GM23338 (cell line): Measurements from ENCODE around the gene ENTPD6. TPM values are rescaled to one million over a fixed set of nuclear protein-coding genes. Genes with fewer than 3 reads are reported as not detected.

ENCODE experiments used
- ATAC-seq: fragments of 200-7000 bp; cut with Tn5 transposase; 3 replicates; pipeline ENCODE4 v1.9.1; 2020
- DNase-seq: peaks from one replicate; pipeline ENCODE4 v3.0.0-alpha.2; 2015; ENCODE audit warnings: low spot score
- H2AFZ ChIP-seq: fragments of 200-600 bp; sonication (generic); 2 replicates; pipeline ENCODE4 v1.8.0; 2016; ENCODE audit warnings: antibody characterized with exemption, mild to moderate bottlenecking, moderate library complexity
- H3F3A ChIP-seq: fragments of 200-600 bp; sonication (generic); replicated peaks from 2 replicates; pipeline ENCODE4 v1.8.0; 2017; ENCODE audit warnings: antibody characterized with exemption, mixed run types, low read depth
- H3K27ac ChIP-seq: fragments of 200-600 bp; sonication (generic); 2 replicates; pipeline ENCODE4 v1.6.1; 2016; ENCODE audit warnings: low read depth
- H3K27me3 ChIP-seq: fragments of 200-600 bp; sonication (generic); 2 replicates; pipeline ENCODE4 v1.8.0; 2016; ENCODE audit warnings: mild to moderate bottlenecking, mixed run types, moderate library complexity; ENCODE audit not compliant: insufficient read depth
- H3K36me3 ChIP-seq: fragments of 200-600 bp; sonication (generic); 2 replicates; pipeline ENCODE4 v1.8.0; 2016; ENCODE audit warnings: mild to moderate bottlenecking; ENCODE audit not compliant: insufficient read depth
- H3K4me1 ChIP-seq: fragments of 200-600 bp; sonication (generic); 2 replicates; pipeline ENCODE4 v1.8.0; 2016; ENCODE audit warnings: mild to moderate bottlenecking, moderate library complexity; ENCODE audit not compliant: insufficient read depth
- H3K4me2 ChIP-seq: fragments of 200-600 bp; sonication (generic); 2 replicates; pipeline ENCODE4 v1.7.1; 2017; ENCODE audit warnings: mixed run types
- H3K4me3 ChIP-seq: fragments of 200-600 bp; sonication (generic); 2 replicates; pipeline ENCODE4 v1.6.1; 2016; ENCODE audit warnings: mixed run types
- H3K79me2 ChIP-seq: fragments of 200-600 bp; sonication (generic); replicated peaks from 2 replicates; pipeline ENCODE4 v1.8.0; 2017; ENCODE audit warnings: mild to moderate bottlenecking; ENCODE audit not compliant: insufficient read depth
- H3K9me2 ChIP-seq: fragments of 200-600 bp; sonication (generic); 2 replicates; pipeline ENCODE4 v1.8.0; 2017; ENCODE audit not compliant: insufficient read depth
- H4K20me1 ChIP-seq: fragments of 200-600 bp; sonication (generic); replicated peaks from 2 replicates; pipeline ENCODE4 v1.8.0; 2017; ENCODE audit warnings: mild to moderate bottlenecking; ENCODE audit not compliant: insufficient read depth
- H3K27ac Mint-ChIP-seq: 2 replicates; pipeline ENCODE4 v1.8.0; 2020; ENCODE audit warnings: inconsistent platforms, mild to moderate bottlenecking, moderate library complexity, mixed read lengths
- H3K27me3 Mint-ChIP-seq: 3 replicates; pipeline ENCODE4 v1.8.0; 2022; ENCODE audit warnings: low read depth, mild to moderate bottlenecking, moderate library complexity, mixed read lengths, inconsistent platforms; ENCODE audit not compliant: insufficient read depth, poor library complexity
- H3K36me3 Mint-ChIP-seq: 3 replicates; pipeline ENCODE4 v1.8.0; 2021; ENCODE audit warnings: low read depth, mild to moderate bottlenecking, inconsistent platforms, moderate library complexity, mixed read lengths
- H3K4me1 Mint-ChIP-seq: 3 replicates; pipeline ENCODE4 v1.8.0; 2020; ENCODE audit warnings: mild to moderate bottlenecking, inconsistent platforms, mixed read lengths
- H3K4me3 Mint-ChIP-seq: 3 replicates; pipeline ENCODE4 v1.8.0; 2021; ENCODE audit warnings: moderate library complexity, mild to moderate bottlenecking, inconsistent platforms, mixed read lengths
- H3K9me3 Mint-ChIP-seq: 3 replicates; pipeline ENCODE4 v1.8.0; 2020; ENCODE audit warnings: moderate library complexity, mild to moderate bottlenecking, inconsistent platforms, mixed read lengths
- CREB1 ChIP-seq: fragments of 250-450 bp; sonication (Bioruptor Pico); IDR thresholded peaks from 2 replicates; pipeline ENCODE4 v1.5.0; 2020; ENCODE audit warnings: low read depth, mild to moderate bottlenecking, moderate library complexity
- CTCF ChIP-seq, 2 experiments: fragments of 200-600 bp in 1 of 2; sonication (generic) in 1 of 2; conservative IDR thresholded peaks; 2 replicates each; pipeline versions ENCODE4 v1.5.1 to v1.6.1; 2016 to 2017; ENCODE audit warnings: antibody characterized with exemption in 2 of 2, low read depth in 2 of 2, mild to moderate bottlenecking in 2 of 2, moderate library complexity in 1 of 2
- ETS1 ChIP-seq: IDR thresholded peaks from 2 replicates; pipeline ENCODE4 v1.6.1; 2016; ENCODE audit warnings: antibody characterized with exemption
- EZH2 ChIP-seq: fragments of 200-600 bp; sonication (generic); IDR thresholded peaks from one replicate; pipeline ENCODE4 v1.8.0; 2017; ENCODE audit warnings: antibody characterized with exemption, mild to moderate bottlenecking, low read depth; ENCODE audit not compliant: unreplicated experiment
- EZH2phosphoT487 ChIP-seq: fragments of 200-600 bp; sonication (generic); IDR thresholded peaks from one replicate; pipeline ENCODE4 v1.8.1; 2018; ENCODE audit warnings: antibody characterized with exemption; ENCODE audit not compliant: unreplicated experiment
- JUNB ChIP-seq: IDR thresholded peaks from one replicate; pipeline ENCODE4 v1.6.1; 2016; ENCODE audit warnings: antibody characterized with exemption; ENCODE audit not compliant: unreplicated experiment
- NANOG ChIP-seq: IDR thresholded peaks from 2 replicates; pipeline ENCODE4 v1.6.1; 2016; ENCODE audit warnings: antibody characterized with exemption, borderline replicate concordance
- POLR2AphosphoS5 ChIP-seq: IDR thresholded peaks from 2 replicates; pipeline ENCODE4 v1.6.1; 2016; ENCODE audit warnings: antibody characterized with exemption, low read depth
- STAT1 ChIP-seq: IDR thresholded peaks from one replicate; pipeline ENCODE4 v1.6.1; 2016; ENCODE audit warnings: antibody characterized with exemption; ENCODE audit not compliant: unreplicated experiment
- ZNF114 ChIP-seq: fragments of 250-450 bp; sonication (Bioruptor Pico); IDR thresholded peaks from 2 replicates; pipeline ENCODE4 v1.5.0; 2020; ENCODE audit warnings: mild to moderate bottlenecking, moderate library complexity
- ZNF331 ChIP-seq: fragments of 250-450 bp; sonication (Bioruptor Pico); IDR thresholded peaks from 2 replicates; pipeline ENCODE4 v1.5.0; 2020; ENCODE audit warnings: low read depth, mild to moderate bottlenecking, moderate library complexity
- polyA plus RNA-seq: library from polyadenylated mRNA; unstranded; fragments of >200 nt; fragmentation: Nextera tagmentation; extraction: Ambion mirVana; gene quantifications from 2 replicates; pipeline ENCODE4 v1.2.1, GENCODE V29; 2016
- total RNA-seq: library from RNA; depleted of rRNA; stranded (reverse); fragments of >200 nt; shearing (Covaris generic); gene quantifications from 2 replicates; pipeline ENCODE4 v1.2.3, GENCODE V29; 2014
- TF ChIP-seq, protein P1 (sequence below): IDR thresholded peaks from one replicate; pipeline ENCODE4 v1.6.1; 2018; ENCODE audit warnings: antibody characterized with exemption; ENCODE audit not compliant: unreplicated experiment
- TF ChIP-seq, protein P2 (sequence below): fragments of 250-450 bp; sonication (Bioruptor Pico); IDR thresholded peaks from 2 replicates; pipeline ENCODE4 v1.5.0; 2020; ENCODE audit warnings: mild to moderate bottlenecking, moderate library complexity

ENTPD6 gene
- total and polyA plus RNA-seq, 2 experiments from 2014 or later: 19.3 to 45.9 TPM

- H3K36me3 ChIP-seq: no peaks in the 10 kb centered on the region
- Mint-ChIP-seq H3K4me3 (no peak overlapping the region), H3K27me3 (peaks cover 3% of the 10 kb centered on the region), H3K27ac (no peak overlapping the region), H3K9me3 (no peaks in the 10 kb centered on the region), H3K4me1 (no peaks in the 10 kb centered on the region), H3K36me3 (no peaks in the 10 kb centered on the region)
- no peaks in the 10 kb centered on the region for H3F3A ChIP-seq
- no peaks in the 10 kb centered on the region for H3K4me1 ChIP-seq
- no peaks in the 10 kb centered on the region for H4K20me1 ChIP-seq
- no peak overlapping the region for H3K27ac ChIP-seq
- no peak overlapping the region for H3K4me3 ChIP-seq
- H3K27me3 ChIP-seq: no peaks in the 10 kb centered on the region
- no peaks in the 10 kb centered on the region for H3K79me2 ChIP-seq
- H3K4me2 ChIP-seq: no peak overlapping the region
- peaks cover 5% of the 10 kb centered on the region; the same call in 1 of the 2 replicates for H3K9me2 ChIP-seq
- ATAC-seq (no peak), DNase-seq (no peak)
- no peak for TF ChIP-seq ZNF331
- no peak for TF ChIP-seq CTCF (conservative IDR thresholded peaks at IDR 0.05; ENCODE audit: low read depth in 2 of 2)
- no peak for TF ChIP-seq EZH2
- TF ChIP-seq, protein P1, sequence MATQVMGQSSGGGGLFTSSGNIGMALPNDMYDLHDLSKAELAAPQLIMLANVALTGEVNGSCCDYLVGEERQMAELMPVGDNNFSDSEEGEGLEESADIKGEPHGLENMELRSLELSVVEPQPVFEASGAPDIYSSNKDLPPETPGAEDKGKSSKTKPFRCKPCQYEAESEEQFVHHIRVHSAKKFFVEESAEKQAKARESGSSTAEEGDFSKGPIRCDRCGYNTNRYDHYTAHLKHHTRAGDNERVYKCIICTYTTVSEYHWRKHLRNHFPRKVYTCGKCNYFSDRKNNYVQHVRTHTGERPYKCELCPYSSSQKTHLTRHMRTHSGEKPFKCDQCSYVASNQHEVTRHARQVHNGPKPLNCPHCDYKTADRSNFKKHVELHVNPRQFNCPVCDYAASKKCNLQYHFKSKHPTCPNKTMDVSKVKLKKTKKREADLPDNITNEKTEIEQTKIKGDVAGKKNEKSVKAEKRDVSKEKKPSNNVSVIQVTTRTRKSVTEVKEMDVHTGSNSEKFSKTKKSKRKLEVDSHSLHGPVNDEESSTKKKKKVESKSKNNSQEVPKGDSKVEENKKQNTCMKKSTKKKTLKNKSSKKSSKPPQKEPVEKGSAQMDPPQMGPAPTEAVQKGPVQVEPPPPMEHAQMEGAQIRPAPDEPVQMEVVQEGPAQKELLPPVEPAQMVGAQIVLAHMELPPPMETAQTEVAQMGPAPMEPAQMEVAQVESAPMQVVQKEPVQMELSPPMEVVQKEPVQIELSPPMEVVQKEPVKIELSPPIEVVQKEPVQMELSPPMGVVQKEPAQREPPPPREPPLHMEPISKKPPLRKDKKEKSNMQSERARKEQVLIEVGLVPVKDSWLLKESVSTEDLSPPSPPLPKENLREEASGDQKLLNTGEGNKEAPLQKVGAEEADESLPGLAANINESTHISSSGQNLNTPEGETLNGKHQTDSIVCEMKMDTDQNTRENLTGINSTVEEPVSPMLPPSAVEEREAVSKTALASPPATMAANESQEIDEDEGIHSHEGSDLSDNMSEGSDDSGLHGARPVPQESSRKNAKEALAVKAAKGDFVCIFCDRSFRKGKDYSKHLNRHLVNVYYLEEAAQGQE: no peak
- TF ChIP-seq POLR2AphosphoS5: no peak
- no peak for TF ChIP-seq ETS1
- TF ChIP-seq JUNB: no peak
- TF ChIP-seq ZNF114 (CRISPR knock-in tag): no peak
- no peak for TF ChIP-seq CREB1 (CRISPR knock-in tag)
- TF ChIP-seq STAT1: no peak
- no peak for TF ChIP-seq NANOG
- TF ChIP-seq, protein P2, sequence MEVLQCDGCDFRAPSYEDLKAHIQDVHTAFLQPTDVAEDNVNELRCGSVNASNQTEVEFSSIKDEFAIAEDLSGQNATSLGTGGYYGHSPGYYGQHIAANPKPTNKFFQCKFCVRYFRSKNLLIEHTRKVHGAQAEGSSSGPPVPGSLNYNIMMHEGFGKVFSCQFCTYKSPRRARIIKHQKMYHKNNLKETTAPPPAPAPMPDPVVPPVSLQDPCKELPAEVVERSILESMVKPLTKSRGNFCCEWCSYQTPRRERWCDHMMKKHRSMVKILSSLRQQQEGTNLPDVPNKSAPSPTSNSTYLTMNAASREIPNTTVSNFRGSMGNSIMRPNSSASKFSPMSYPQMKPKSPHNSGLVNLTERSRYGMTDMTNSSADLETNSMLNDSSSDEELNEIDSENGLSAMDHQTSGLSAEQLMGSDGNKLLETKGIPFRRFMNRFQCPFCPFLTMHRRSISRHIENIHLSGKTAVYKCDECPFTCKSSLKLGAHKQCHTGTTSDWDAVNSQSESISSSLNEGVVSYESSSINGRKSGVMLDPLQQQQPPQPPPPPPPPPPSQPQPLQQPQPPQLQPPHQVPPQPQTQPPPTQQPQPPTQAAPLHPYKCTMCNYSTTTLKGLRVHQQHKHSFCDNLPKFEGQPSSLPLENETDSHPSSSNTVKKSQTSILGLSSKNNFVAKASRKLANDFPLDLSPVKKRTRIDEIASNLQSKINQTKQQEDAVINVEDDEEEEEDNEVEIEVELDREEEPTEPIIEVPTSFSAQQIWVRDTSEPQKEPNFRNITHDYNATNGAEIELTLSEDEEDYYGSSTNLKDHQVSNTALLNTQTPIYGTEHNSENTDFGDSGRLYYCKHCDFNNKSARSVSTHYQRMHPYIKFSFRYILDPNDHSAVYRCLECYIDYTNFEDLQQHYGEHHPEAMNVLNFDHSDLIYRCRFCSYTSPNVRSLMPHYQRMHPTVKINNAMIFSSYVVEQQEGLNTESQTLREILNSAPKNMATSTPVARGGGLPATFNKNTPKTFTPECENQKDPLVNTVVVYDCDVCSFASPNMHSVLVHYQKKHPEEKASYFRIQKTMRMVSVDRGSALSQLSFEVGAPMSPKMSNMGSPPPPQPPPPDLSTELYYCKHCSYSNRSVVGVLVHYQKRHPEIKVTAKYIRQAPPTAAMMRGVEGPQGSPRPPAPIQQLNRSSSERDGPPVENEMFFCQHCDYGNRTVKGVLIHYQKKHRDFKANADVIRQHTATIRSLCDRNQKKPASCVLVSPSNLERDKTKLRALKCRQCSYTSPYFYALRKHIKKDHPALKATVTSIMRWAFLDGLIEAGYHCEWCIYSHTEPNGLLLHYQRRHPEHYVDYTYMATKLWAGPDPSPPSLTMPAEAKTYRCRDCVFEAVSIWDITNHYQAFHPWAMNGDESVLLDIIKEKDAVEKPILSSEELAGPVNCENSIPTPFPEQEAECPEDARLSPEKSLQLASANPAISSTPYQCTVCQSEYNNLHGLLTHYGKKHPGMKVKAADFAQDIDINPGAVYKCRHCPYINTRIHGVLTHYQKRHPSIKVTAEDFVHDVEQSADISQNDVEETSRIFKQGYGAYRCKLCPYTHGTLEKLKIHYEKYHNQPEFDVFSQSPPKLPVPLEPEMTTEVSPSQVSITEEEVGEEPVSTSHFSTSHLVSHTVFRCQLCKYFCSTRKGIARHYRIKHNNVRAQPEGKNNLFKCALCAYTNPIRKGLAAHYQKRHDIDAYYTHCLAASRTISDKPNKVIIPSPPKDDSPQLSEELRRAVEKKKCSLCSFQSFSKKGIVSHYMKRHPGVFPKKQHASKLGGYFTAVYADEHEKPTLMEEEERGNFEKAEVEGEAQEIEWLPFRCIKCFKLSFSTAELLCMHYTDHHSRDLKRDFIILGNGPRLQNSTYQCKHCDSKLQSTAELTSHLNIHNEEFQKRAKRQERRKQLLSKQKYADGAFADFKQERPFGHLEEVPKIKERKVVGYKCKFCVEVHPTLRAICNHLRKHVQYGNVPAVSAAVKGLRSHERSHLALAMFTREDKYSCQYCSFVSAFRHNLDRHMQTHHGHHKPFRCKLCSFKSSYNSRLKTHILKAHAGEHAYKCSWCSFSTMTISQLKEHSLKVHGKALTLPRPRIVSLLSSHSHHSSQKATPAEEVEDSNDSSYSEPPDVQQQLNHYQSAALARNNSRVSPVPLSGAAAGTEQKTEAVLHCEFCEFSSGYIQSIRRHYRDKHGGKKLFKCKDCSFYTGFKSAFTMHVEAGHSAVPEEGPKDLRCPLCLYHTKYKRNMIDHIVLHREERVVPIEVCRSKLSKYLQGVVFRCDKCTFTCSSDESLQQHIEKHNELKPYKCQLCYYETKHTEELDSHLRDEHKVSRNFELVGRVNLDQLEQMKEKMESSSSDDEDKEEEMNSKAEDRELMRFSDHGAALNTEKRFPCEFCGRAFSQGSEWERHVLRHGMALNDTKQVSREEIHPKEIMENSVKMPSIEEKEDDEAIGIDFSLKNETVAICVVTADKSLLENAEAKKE: no peak
- no peak for TF ChIP-seq EZH2phosphoT487
- no peak overlapping the region for H2AFZ ChIP-seq
Measured at GRCh38 chr20:25158043-25158442, 37.5 kb upstream of the ENTPD6 start.
